A549 (cell line): Measurements from ENCODE around the gene NEURL3.

Experiments used
- CBX2 ChIP-seq: fragments of 200-600 bp; sonication (generic); IDR thresholded peaks from 2 replicates; pipeline ENCODE4 v1.6.1; 2016; ENCODE audit warnings: low read depth, mild to moderate bottlenecking, borderline replicate concordance
- CTCF ChIP-seq: fragments of >200 bp; sonication (Bioruptor Twin); formaldehyde crosslinking; IDR thresholded peaks from 3 replicates; pipeline ENCODE4 v1.5.1; 2016
- FOSL2 ChIP-seq, 2 experiments: fragments of 450-650 bp in 1 of 2; fragments of >200 bp in 1 of 2; sonication (Bioruptor Twin) in 1 of 2; formaldehyde crosslinking; IDR thresholded peaks; 2 replicates each; pipeline versions ENCODE4 v1.5.0 to v1.6.1; 2016 to 2020; ENCODE audit warnings: mild to moderate bottlenecking in 1 of 2, moderate library complexity in 1 of 2
- JUN ChIP-seq, 2 experiments: fragments of >200 bp; sonication (Bioruptor Twin); formaldehyde crosslinking; IDR thresholded peaks; 2 replicates in 1 of 2; 3 replicates in 1 of 2; pipeline ENCODE4 v1.6.1; 2016 to 2017
- MAX ChIP-seq: IDR thresholded peaks from 2 replicates; pipeline ENCODE4 v1.6.1; 2012
- MAZ ChIP-seq: fragments of 150-350 bp; IDR thresholded peaks from 2 replicates; pipeline ENCODE4 v1.6.1; 2014; ENCODE audit warnings: antibody characterized with exemption, low read depth, low read length, borderline replicate concordance
- POLR2A ChIP-seq: IDR thresholded peaks from 2 replicates; pipeline ENCODE4 v1.6.1; 2012; ENCODE audit warnings: mild to moderate bottlenecking, low read length
- USF2 ChIP-seq: fragments of 450-650 bp; IDR thresholded peaks from 2 replicates; pipeline ENCODE4 v1.6.1; 2014; ENCODE audit warnings: antibody characterized with exemption

- TF ChIP-seq CTCF = no peak
- no peak for TF ChIP-seq FOSL2 (IDR thresholded peaks at IDR 0.05)
- TF ChIP-seq FOSL2 (CRISPR knock-in tag; IDR thresholded peaks at IDR 0.05) = no peak
- no peak for TF ChIP-seq JUN (IDR thresholded peaks at IDR 0.05)
- no peak for TF ChIP-seq CBX2
- TF ChIP-seq POLR2A = no peak
- no peak for TF ChIP-seq USF2
- TF ChIP-seq MAX = no peak
- TF ChIP-seq MAZ = no peak
These were observed 5.9 kb upstream of the NEURL3 start for GRCh38 chr2:96510931-96511595.
